Cardiac muscle cell (in vitro differentiated cells and primary cell): ENCODE data around the gene SLC35E1. TPM values are rescaled to one million over a fixed set of nuclear protein-coding genes. Genes with fewer than 3 reads are reported as not detected.
"Not testable (repeated sequence)": the region's sequence is repeated elsewhere in the genome, so short reads cannot be mapped to it uniquely, and the experiment has no call there.

Source experiments
- DNase-seq, 2 donors: peaks; one replicate each; pipeline versions ENCODE4 v3.0.0 to v3.0.0-alpha.2; 2010 to 2017; ENCODE audit warnings: low read depth in 1 of 2, low spot score in 1 of 2
- H3K27ac ChIP-seq: fragments of 200-600 bp; sonication (generic); 2 replicates; pipeline ENCODE4 v1.5.1; 2016
- H3K27me3 ChIP-seq: fragments of 200-600 bp; sonication (generic); 2 replicates; pipeline ENCODE4 v1.6.0; 2016; ENCODE audit warnings: control low read depth
- H3K36me3 ChIP-seq: fragments of 200-600 bp; sonication (generic); 2 replicates; pipeline ENCODE4 v1.5.1; 2016; ENCODE audit warnings: control low read depth
- H3K4me1 ChIP-seq: fragments of 200-600 bp; sonication (generic); 2 replicates; pipeline ENCODE4 v1.8.1; 2017; ENCODE audit warnings: low read depth, mild to moderate bottlenecking, mixed run types
- H3K4me3 ChIP-seq: fragments of 200-600 bp; sonication (generic); 2 replicates; pipeline ENCODE4 v1.5.1; 2016; ENCODE audit warnings: mild to moderate bottlenecking
- H3K9me3 ChIP-seq: fragments of 200-600 bp; sonication (generic); 2 replicates; pipeline ENCODE4 v1.5.1; 2017; ENCODE audit warnings: low read depth, mild to moderate bottlenecking, control low read depth
- CTCF ChIP-seq: IDR thresholded peaks from 2 replicates; pipeline ENCODE4 v1.5.1; 2012; ENCODE audit warnings: low read depth, mild to moderate bottlenecking, low read length
- polyA plus RNA-seq: library from polyadenylated mRNA; unstranded; fragments of >200 nt; fragmentation: Nextera tagmentation; extraction: Ambion mirVana; gene quantifications from 2 replicates; pipeline ENCODE4 v1.2.1, GENCODE V29; 2016
- total RNA-seq: library from RNA; depleted of rRNA; stranded (reverse); fragments of >200 nt; gene quantifications from 2 replicates; pipeline ENCODE4 v1.2.3, GENCODE V29; 2016

Gene SLC35E1
- total and polyA plus RNA-seq, 2 experiments from 2014 or later = 22.5 to 29.7 TPM

GRCh38 chr19:16561382-16561781, 10.8 kb downstream of the SLC35E1 start:
- H3K4me3 ChIP-seq = no peak overlapping the region
- no peak overlapping the region for H3K27ac ChIP-seq
- DNase-seq = no peak
- H3K27me3 ChIP-seq = no peaks in the 10 kb centered on the region
- H3K36me3 ChIP-seq = peaks cover 31% of the 10 kb centered on the region
- TF ChIP-seq CTCF = no peak
- H3K9me3 ChIP-seq = no peaks in the 10 kb centered on the region
- no peaks in the 10 kb centered on the region for H3K4me1 ChIP-seq

DNA sequence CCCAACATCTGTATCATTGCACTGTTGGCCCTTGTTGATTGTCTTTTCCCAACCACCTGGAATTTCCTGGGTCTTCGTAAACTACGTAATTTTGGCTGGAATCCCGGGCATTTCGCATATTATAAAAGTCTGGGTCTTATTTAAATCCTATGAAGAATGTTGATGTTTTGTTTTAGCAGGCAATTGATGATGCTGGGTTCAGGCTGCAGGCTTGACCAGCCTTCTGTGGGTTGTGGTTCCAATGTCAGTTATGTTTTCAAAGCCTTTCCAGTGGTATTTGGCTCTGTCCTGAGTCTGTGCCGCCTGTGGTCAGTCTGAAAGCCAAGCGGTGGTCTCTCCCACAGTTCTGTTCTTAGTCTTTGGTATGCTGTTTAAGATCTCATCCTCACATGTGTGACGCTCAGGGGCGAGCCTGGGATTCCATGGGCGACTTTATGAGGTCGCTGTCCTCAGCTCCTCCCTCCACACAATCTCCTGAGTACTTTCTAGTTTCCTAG, 12.4 kb downstream of the SLC35E1 start:
- Histone ChIP-seq H3K9me3 (no peaks in the 10 kb centered on the region), H3K4me1 (no peaks in the 10 kb centered on the region), H3K36me3 (peaks cover 25% of the 10 kb centered on the region), H3K27ac (no peak overlapping the region), H3K27me3 (no peaks in the 10 kb centered on the region), H3K4me3 (no peak overlapping the region)
- TF ChIP-seq CTCF = no peak
- no peak for DNase-seq

- Histone ChIP-seq H3K27ac (no peak overlapping the region), H3K9me3 (no peaks in the 10 kb centered on the region), H3K27me3 (no peaks in the 10 kb centered on the region), H3K4me1 (no peaks in the 10 kb centered on the region), H3K36me3 (peaks cover 26% of the 10 kb centered on the region), H3K4me3 (no peak overlapping the region)
- no peak for DNase-seq
- no peak for TF ChIP-seq CTCF
Measured at GRCh38 chr19:16554776-16555175, 17.4 kb downstream of the SLC35E1 start.

GRCh38 chr19:16551902-16552301, 20.3 kb downstream of the SLC35E1 start:
- H3K4me1 ChIP-seq, H3K27me3 ChIP-seq, H3K9me3 ChIP-seq, DNase-seq, H3K4me3 ChIP-seq, H3K27ac ChIP-seq: not testable (repeated sequence)
- peaks cover 23% of the 10 kb centered on the region for H3K36me3 ChIP-seq

- H3K4me3 ChIP-seq = no peak overlapping the region
- no peak for DNase-seq
- H3K36me3 ChIP-seq = peaks cover 20% of the 10 kb centered on the region
- TF ChIP-seq CTCF = no peak
- no peaks in the 10 kb centered on the region for H3K4me1 ChIP-seq
- no peaks in the 10 kb centered on the region for H3K9me3 ChIP-seq
- H3K27me3 ChIP-seq = no peaks in the 10 kb centered on the region
- no peak overlapping the region for H3K27ac ChIP-seq
Measured at GRCh38 chr19:16548956-16549355, 23.3 kb downstream of the SLC35E1 start.

DNA sequence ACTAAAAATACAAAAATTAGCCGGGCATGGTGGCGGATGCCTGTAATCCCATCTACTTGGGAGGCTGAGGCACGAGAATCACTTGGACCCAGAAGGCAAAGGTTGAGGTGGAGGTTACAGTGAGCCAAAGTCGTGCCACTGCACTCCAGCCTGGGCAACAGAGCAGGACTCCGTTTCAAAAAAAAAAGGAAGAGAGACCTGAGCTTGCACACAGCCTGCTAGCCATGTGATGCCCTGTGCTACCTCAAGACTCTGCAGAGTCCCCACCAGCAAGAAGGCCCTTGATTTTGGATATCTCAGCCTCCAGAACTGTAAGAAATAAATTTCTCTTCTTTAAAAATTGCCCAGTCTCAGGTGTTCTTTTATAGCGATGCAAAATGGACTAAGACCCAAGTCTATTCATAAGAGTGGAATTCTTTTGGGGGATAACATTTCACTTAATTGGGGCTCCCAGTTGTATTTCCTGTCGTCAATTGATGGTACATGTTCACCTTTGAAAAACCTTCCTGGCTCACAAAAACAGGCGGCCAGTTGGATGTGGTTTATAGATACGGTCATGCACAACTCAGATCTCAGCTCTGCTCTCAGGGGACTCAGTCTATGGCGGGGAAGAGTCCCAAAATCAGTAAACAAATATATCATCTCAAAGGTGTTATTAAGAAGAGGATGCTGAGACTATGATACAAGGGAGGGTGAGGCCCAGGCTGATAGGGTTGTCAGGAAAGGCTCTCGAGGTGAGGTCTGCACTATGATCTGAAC, 27.6 kb downstream of the SLC35E1 start:
- Histone ChIP-seq H3K4me3 (no peak overlapping the region), H3K4me1 (peaks cover 9% of the 10 kb centered on the region), H3K9me3 (no peaks in the 10 kb centered on the region), H3K27me3 (no peaks in the 10 kb centered on the region), H3K36me3 (peaks cover 3% of the 10 kb centered on the region), H3K27ac (no peak overlapping the region)
- no peak for DNase-seq
- no peak for TF ChIP-seq CTCF

- peak overlapping the region; percentile 89 for H3K27ac ChIP-seq
- H3K9me3 ChIP-seq, H3K27me3 ChIP-seq, H3K36me3 ChIP-seq, DNase-seq, H3K4me1 ChIP-seq: not testable (repeated sequence)
- peak overlapping the region; percentile 80 for H3K4me3 ChIP-seq
Measured at GRCh38 chr19:16543734-16544133, 28.5 kb downstream of the SLC35E1 start.
